IMR-90 (cell line): ENCODE results near the gene CLCF1. TPM values are rescaled to one million over a fixed set of nuclear protein-coding genes. Genes with fewer than 3 reads are reported as not detected.

ENCODE experiments used
- ATAC-seq: fragments of 200-7000 bp; cut with Tn5 transposase; 2 replicates; pipeline ENCODE4 v1.9.1; 2020; ENCODE audit warnings: low read depth, mild to moderate bottlenecking, moderate library complexity
- BruUV-seq: library from RNA; stranded (reverse); fragments of 400-500 nt; replicated peaks from 2 replicates; lab custom pipeline; 2021; lab: Mats Ljungman, UMichigan
- CTCF ChIA-PET: fragments of 300-600 bp; formaldehyde crosslinking; extraction: SDS; loops from one replicate; lab custom pipeline; 2021; ENCODE audit warnings: antibody characterized with exemption; lab: Yijun Ruan, JAX
- POLR2A ChIA-PET: fragments of 300-600 bp; sonication (Branson Sonifier 250); formaldehyde crosslinking; loops from one replicate; lab custom pipeline; 2022; ENCODE audit warnings: antibody characterized with exemption; ENCODE audit not compliant: unreplicated experiment; lab: Charles Lee
- DNase-seq: peaks from one replicate; pipeline ENCODE4 v3.0.0; 2013
- H2AFZ ChIP-seq: replicated peaks from 2 replicates; pipeline ENCODE3; 2013; ENCODE audit warnings: low read length, mild to moderate bottlenecking; ENCODE audit not compliant: poor library complexity
- H2AK5ac ChIP-seq: 2 replicates; pipeline ENCODE4 v1.6.1; 2013; ENCODE audit warnings: low read depth, low read length, inconsistent platforms
- H2AK9ac ChIP-seq: replicated peaks from 2 replicates; pipeline ENCODE3; 2013; ENCODE audit warnings: mild to moderate bottlenecking, low read depth, low read length, moderate library complexity; ENCODE audit not compliant: poor library complexity
- H2BK120ac ChIP-seq: 2 replicates; pipeline ENCODE4 v1.6.1; 2013; ENCODE audit warnings: low read depth, low read length, inconsistent platforms
- H2BK15ac ChIP-seq: 3 replicates; pipeline ENCODE4 v1.6.1; 2013; ENCODE audit warnings: low read depth, low read length, inconsistent platforms
- H2BK20ac ChIP-seq: 2 replicates; pipeline ENCODE4 v1.6.1; 2013; ENCODE audit warnings: low read depth, mild to moderate bottlenecking, inconsistent platforms, low read length, moderate library complexity
- H2BK5ac ChIP-seq: 2 replicates; pipeline ENCODE4 v1.6.1; 2013; ENCODE audit warnings: mild to moderate bottlenecking, low read depth, low read length, inconsistent platforms; ENCODE audit not compliant: poor library complexity, severe bottlenecking
- H3K14ac ChIP-seq: replicated peaks from 2 replicates; pipeline ENCODE4 v1.6.1; 2013; ENCODE audit warnings: low read depth, low read length, inconsistent platforms
- H3K18ac ChIP-seq: 2 replicates; pipeline ENCODE4 v1.6.1; 2013; ENCODE audit warnings: low read depth, low read length, control low read depth
- H3K23ac ChIP-seq: 2 replicates; pipeline ENCODE4 v1.6.1; 2013; ENCODE audit warnings: low read depth, low read length, inconsistent platforms
- H3K27ac ChIP-seq: 2 replicates; pipeline ENCODE4 v1.5.1; 2013; ENCODE audit warnings: mild to moderate bottlenecking, control low read depth, low read length; ENCODE audit not compliant: insufficient read depth
- H3K27me3 ChIP-seq: 2 replicates; pipeline ENCODE4 v1.6.1; 2013; ENCODE audit warnings: low read length; ENCODE audit not compliant: control insufficient read depth, insufficient read depth
- H3K36me3 ChIP-seq: 2 replicates; pipeline ENCODE4 v1.6.1; 2013; ENCODE audit warnings: low read length, mixed read lengths; ENCODE audit not compliant: control insufficient read depth, insufficient read depth
- H3K4ac ChIP-seq: 2 replicates; pipeline ENCODE4 v1.6.1; 2013; ENCODE audit warnings: low read depth, low read length, inconsistent platforms
- H3K4me1 ChIP-seq: 2 replicates; pipeline ENCODE4 v1.6.1; 2013; ENCODE audit warnings: low read length, mixed read lengths; ENCODE audit not compliant: control insufficient read depth, insufficient read depth
- H3K4me2 ChIP-seq: 2 replicates; pipeline ENCODE4 v1.6.1; 2013; ENCODE audit warnings: low read depth, mild to moderate bottlenecking, control low read depth, low read length, moderate library complexity
- H3K4me3 ChIP-seq: 2 replicates; pipeline ENCODE4 v1.5.1; 2013; ENCODE audit warnings: low read depth, mild to moderate bottlenecking, control low read depth, low read length, moderate library complexity; ENCODE audit not compliant: insufficient read depth
- H3K56ac ChIP-seq: 2 replicates; pipeline ENCODE4 v1.6.1; 2013; ENCODE audit warnings: low read length, inconsistent platforms; ENCODE audit not compliant: insufficient read depth; ENCODE audit errors: extremely low read depth
- H3K79me1 ChIP-seq, 2 experiments: 2 replicates each; pipeline ENCODE4 v1.6.1; 2013; ENCODE audit warnings: low read length in 2 of 2, inconsistent platforms in 1 of 2, low read depth in 1 of 2
- H3K9ac ChIP-seq: 2 replicates; pipeline ENCODE4 v1.6.1; 2013; ENCODE audit warnings: low read depth, low read length, control low read depth
- H3K9me1 ChIP-seq: 2 replicates; pipeline ENCODE4 v1.6.1; 2013; ENCODE audit warnings: low read length, inconsistent platforms; ENCODE audit not compliant: insufficient read depth
- H3K9me3 ChIP-seq: 2 replicates; pipeline ENCODE4 v1.6.1; 2013; ENCODE audit warnings: low read length; ENCODE audit not compliant: control insufficient read depth, insufficient read depth
- H4K20me1 ChIP-seq: 2 replicates; pipeline ENCODE4 v1.6.1; 2013; ENCODE audit warnings: low read length, inconsistent platforms; ENCODE audit not compliant: insufficient read depth
- H4K5ac ChIP-seq: 2 replicates; pipeline ENCODE4 v1.6.1; 2013; ENCODE audit warnings: mild to moderate bottlenecking, low read depth, low read length, control low read depth
- H4K8ac ChIP-seq, 2 experiments: 2 replicates each; pipeline ENCODE4 v1.6.1; 2013; ENCODE audit warnings: low read depth in 2 of 2, low read length in 2 of 2, control low read depth in 1 of 2, inconsistent platforms in 1 of 2
- H4K91ac ChIP-seq: 2 replicates; pipeline ENCODE4 v1.6.1; 2013; ENCODE audit warnings: low read depth, low read length, inconsistent platforms; ENCODE audit not compliant: insufficient read depth
- RFX5 ChIP-seq: IDR thresholded peaks from 2 replicates; pipeline ENCODE4 v1.8.0; 2012; ENCODE audit warnings: low read depth, mild to moderate bottlenecking, low read length, moderate library complexity
- WGBS, 2 experiments: methylation state at CpG; one replicate each; pipeline versions ENCODE4 v1.1.5 to v1.1.7; 2013; ENCODE audit warnings: missing lambda C conversion rate in 2 of 2; ENCODE audit not compliant: insufficient read length in 1 of 2; ENCODE audit errors: extremely low coverage in 2 of 2; 5-methylcytosine and 5-hydroxymethylcytosine counted together
- dilution Hi-C: fragments of 300-500 bp; cut with HindIII; formaldehyde crosslinking; loops from one replicate; pipeline ENCODE4 v1.14.3; 2018; ENCODE audit warnings: low sequenced_read_pairs; ENCODE audit not compliant: unreplicated experiment
- in situ Hi-C: fragments of 300-500 bp; cut with MboI; formaldehyde crosslinking; loops from 3 replicates; pipeline ENCODE4 v1.14.3; 2019; ENCODE audit warnings: low sequenced_read_pairs, inconsistent platforms, mixed read lengths
- intact Hi-C: fragments of 100-400 bp; cut with micrococcal nuclease; formaldehyde crosslinking; loops from 2 replicates; pipeline ENCODE4 v1.10.0; 2022
- polyA plus RNA-seq, 3 experiments: library from polyadenylated mRNA; depleted of rRNA; stranded (reverse); fragments of >200 nt; gene quantifications; 2 replicates each; pipeline ENCODE4 v1.2.3, GENCODE V29; 2012; ENCODE audit warnings: low replicate concordance in 1 of 3
- total RNA-seq: library from RNA; depleted of rRNA; stranded (reverse); fragments of >200 nt; gene quantifications from 2 replicates; pipeline ENCODE4 v1.2.3, GENCODE V29; 2012

CLCF1 gene
- total and polyA plus RNA-seq, 2 of the 4 experiments (the other 2 are of a cell fraction) = 5.6 to 27.8 TPM

GRCh38 chr11:67315325-67315909 lies 58.0 kb downstream of the CLCF1 start:
- H3K36me3 ChIP-seq = peaks cover 6% of the 10 kb centered on the region; the same call in 1 of the 2 replicates
- POLR2A ChIA-PET = no interaction called here
- no peak overlapping the region for H3K23ac ChIP-seq
- ATAC-seq (no peak), DNase-seq (no peak)
- no peak for TF ChIP-seq RFX5
- intact Hi-C loops = no loop called here
- no peak overlapping the region for H2BK20ac ChIP-seq
- no CpG with 5 or more reads among the region's 9 CpGs for WGBS, 2 experiments
- H2AK9ac ChIP-seq = no peak overlapping the region
- H4K91ac ChIP-seq = no peak overlapping the region
- no peaks in the 10 kb centered on the region for H3K9me3 ChIP-seq
- no peak overlapping the region for H3K18ac ChIP-seq
- CTCF ChIA-PET = no interaction called here
- no peak overlapping the region for H2AK5ac ChIP-seq
- H2BK15ac ChIP-seq = no peak overlapping the region
- no peak overlapping the region for H3K56ac ChIP-seq
- no peak overlapping the region for H3K27ac ChIP-seq
- H3K27me3 ChIP-seq = no peaks in the 10 kb centered on the region
- no peaks in the 10 kb centered on the region; a peak in 1 of 4 replicates for H3K79me1 ChIP-seq
- H4K8ac ChIP-seq = no peak overlapping the region
- no peak overlapping the region for H3K4me2 ChIP-seq
- H2AFZ ChIP-seq = no peak overlapping the region
- dilution Hi-C loops = no loop called here
- no peak overlapping the region for H3K4me3 ChIP-seq
- no TSS peak for BruUV-seq
- no peak overlapping the region for H2BK120ac ChIP-seq
- in situ Hi-C loops = loop anchor here (5.0 to 10.0 kb wide), 2 partner anchors 53 to 231 kb away; no protein-coding TSS in a partner anchor
- no peak overlapping the region for H3K14ac ChIP-seq
- no peaks in the 10 kb centered on the region; the same call in 1 of the 2 replicates for H4K20me1 ChIP-seq
- peaks cover under 1% of the 10 kb centered on the region; the same call in 1 of the 2 replicates for H3K9me1 ChIP-seq
- H4K5ac ChIP-seq = no peak overlapping the region
- H3K4me1 ChIP-seq = 0 out of 2 replicates have a peak, but pooled peaks cover 2% of the 10 kb centered on the region
- H2BK5ac ChIP-seq = no peak overlapping the region
- no peak overlapping the region for H3K9ac ChIP-seq
- no peak overlapping the region for H3K4ac ChIP-seq
